ENCODE measurements around the gene RTL1.

GRCh38 chr14:100899884-100900771 is 3.4 kb downstream of the RTL1 start:
- TF ChIP-seq FOXM1 (IDR thresholded peaks at IDR 0.05; ENCODE audit: borderline replicate concordance) (no peak), FOXA1 (IDR thresholded peaks at IDR 0.05) (no peak), SUZ12 (IDR thresholded peaks at IDR 0.05) (no peak), ARNT (IDR thresholded peaks at IDR 0.05) (no peak), SP1 (IDR thresholded peaks at IDR 0.05) (no peak), PKNOX1 (IDR thresholded peaks at IDR 0.05) (no peak), NFRKB (IDR thresholded peaks at IDR 0.05) (no peak), ELF4 (IDR thresholded peaks at IDR 0.05) (no peak), ZNF384 (IDR thresholded peaks at IDR 0.05) (no peak), FOXK2 (IDR thresholded peaks at IDR 0.05) (no peak), BHLHE40 (IDR thresholded peaks at IDR 0.05; ENCODE audit: borderline replicate concordance) (no peak), L3MBTL2 (conservative IDR thresholded peaks at IDR 0.05) (no peak)
